NB4 (cell line): Measurements from ENCODE around the gene TMEM35A.

Experiments
- POLR2A ChIP-seq: IDR thresholded peaks from 2 replicates; pipeline ENCODE4 v1.6.1; 2011; ENCODE audit warnings: mild to moderate bottlenecking; ENCODE audit not compliant: insufficient read length; ENCODE audit errors: extremely low read depth
- TF ChIP-seq, protein P1 (sequence below): IDR thresholded peaks from one replicate; pipeline ENCODE4 v1.5.1; 2012; ENCODE audit warnings: low read depth, low read length

DNA sequence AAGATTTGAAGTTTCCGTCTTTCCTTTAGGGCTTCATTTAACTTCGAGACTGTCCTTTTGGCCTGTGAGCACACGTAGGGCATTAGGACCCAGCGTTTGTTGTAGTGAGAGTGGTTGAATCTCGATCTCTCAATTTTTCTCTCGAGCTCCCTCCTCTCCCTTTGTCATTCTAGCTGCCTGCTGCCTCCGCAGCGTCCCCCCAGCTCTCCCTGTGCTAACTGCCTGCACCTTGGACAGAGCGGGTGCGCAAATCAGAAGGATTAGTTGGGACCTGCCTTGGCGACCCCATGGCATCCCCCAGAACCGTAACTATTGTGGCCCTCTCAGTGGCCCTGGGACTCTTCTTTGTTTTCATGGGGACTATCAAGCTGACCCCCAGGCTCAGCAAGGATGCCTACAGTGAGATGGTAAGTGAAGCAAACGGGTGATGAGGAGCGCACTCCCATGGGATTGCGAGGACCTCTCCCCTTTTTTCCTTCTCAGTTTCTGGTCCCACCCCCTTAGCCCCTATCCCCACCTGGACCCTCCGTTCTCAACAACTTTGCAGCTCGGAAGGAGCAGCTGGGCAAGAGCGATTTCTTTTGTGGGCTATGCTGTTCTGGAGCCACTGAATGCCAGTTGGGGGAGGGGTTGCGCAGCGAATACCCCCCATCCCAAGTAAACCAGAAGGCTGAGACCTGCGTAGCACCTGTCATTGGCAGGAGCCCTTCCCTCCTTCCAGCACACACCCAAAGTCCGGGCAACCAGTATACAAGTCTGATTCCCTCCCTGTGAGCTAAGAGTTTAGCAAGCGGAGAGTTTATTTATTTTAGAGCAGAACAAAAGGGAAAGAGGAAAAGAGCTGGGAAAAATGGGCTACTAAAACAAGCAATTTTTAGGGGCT is at the start of gene TMEM35A:
- TF ChIP-seq, protein P1, sequence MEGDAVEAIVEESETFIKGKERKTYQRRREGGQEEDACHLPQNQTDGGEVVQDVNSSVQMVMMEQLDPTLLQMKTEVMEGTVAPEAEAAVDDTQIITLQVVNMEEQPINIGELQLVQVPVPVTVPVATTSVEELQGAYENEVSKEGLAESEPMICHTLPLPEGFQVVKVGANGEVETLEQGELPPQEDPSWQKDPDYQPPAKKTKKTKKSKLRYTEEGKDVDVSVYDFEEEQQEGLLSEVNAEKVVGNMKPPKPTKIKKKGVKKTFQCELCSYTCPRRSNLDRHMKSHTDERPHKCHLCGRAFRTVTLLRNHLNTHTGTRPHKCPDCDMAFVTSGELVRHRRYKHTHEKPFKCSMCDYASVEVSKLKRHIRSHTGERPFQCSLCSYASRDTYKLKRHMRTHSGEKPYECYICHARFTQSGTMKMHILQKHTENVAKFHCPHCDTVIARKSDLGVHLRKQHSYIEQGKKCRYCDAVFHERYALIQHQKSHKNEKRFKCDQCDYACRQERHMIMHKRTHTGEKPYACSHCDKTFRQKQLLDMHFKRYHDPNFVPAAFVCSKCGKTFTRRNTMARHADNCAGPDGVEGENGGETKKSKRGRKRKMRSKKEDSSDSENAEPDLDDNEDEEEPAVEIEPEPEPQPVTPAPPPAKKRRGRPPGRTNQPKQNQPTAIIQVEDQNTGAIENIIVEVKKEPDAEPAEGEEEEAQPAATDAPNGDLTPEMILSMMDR: no peak
- no peak for TF ChIP-seq POLR2A
